K562 (cell line): Measurements from ENCODE around the gene PCNX3. TPM values are rescaled to one million over a fixed set of nuclear protein-coding genes. Genes with fewer than 3 reads are reported as not detected.
A peak's percentile ranks its signal among the peaks of the same experiment; 100 is the strongest.

Experiments used
- CGGBP1 ChIP-seq: fragments of 250-450 bp; sonication (Bioruptor Pico); IDR thresholded peaks from 2 replicates; pipeline ENCODE4 v1.9.0; 2021; ENCODE audit warnings: mild to moderate bottlenecking
- EP400 ChIP-seq: fragments of 450-650 bp; IDR thresholded peaks from 2 replicates; pipeline ENCODE4 v1.6.1; 2017; ENCODE audit warnings: antibody characterized with exemption, mild to moderate bottlenecking, moderate library complexity
- ETS1 ChIP-seq: conservative IDR thresholded peaks from 2 replicates; pipeline ENCODE4 v1.6.1; 2011; ENCODE audit warnings: low read depth, mild to moderate bottlenecking, low read length; ENCODE audit not compliant: control insufficient read depth
- ETS2 ChIP-seq: IDR thresholded peaks from 2 replicates; pipeline ENCODE4 v1.6.1; 2016; ENCODE audit warnings: borderline replicate concordance, missing genetic modification characterization, mild to moderate bottlenecking, moderate library complexity, missing compliant biosample characterization; ENCODE audit not compliant: poor library complexity, severe bottlenecking
- ETV5 ChIP-seq: sonication (generic); formaldehyde crosslinking; IDR thresholded peaks from 2 replicates; pipeline ENCODE4 v1.4.0; 2020; ENCODE audit warnings: low read depth, mild to moderate bottlenecking, missing genetic modification reagents
- FOXP1 ChIP-seq: sonication (generic); formaldehyde crosslinking; IDR thresholded peaks from 2 replicates; pipeline ENCODE4 v1.8.0; 2022; ENCODE audit warnings: mild to moderate bottlenecking, missing genetic modification reagents
- MAFF ChIP-seq: IDR thresholded peaks from 2 replicates; pipeline ENCODE4 v1.6.1; 2012; ENCODE audit warnings: low read length, improper control_type of control experiment
- MEF2A ChIP-seq: IDR thresholded peaks from 2 replicates; pipeline ENCODE4 v1.6.1; 2011; ENCODE audit warnings: low read depth, mild to moderate bottlenecking, low read length, moderate library complexity; ENCODE audit not compliant: control insufficient read depth
- MXI1 ChIP-seq: IDR thresholded peaks from 2 replicates; pipeline ENCODE4 v1.6.1; 2011; ENCODE audit warnings: low read depth, mild to moderate bottlenecking, improper control_type of control experiment, low read length
- NR3C1 ChIP-seq: sonication (generic); formaldehyde crosslinking; IDR thresholded peaks from 2 replicates; pipeline ENCODE4 v1.8.1; 2022; ENCODE audit warnings: missing genetic modification reagents
- PHF20 ChIP-seq: fragments of 450-650 bp; IDR thresholded peaks from 2 replicates; pipeline ENCODE4 v1.6.1; 2018; ENCODE audit not compliant: partially characterized antibody
- RB1 ChIP-seq: fragments of 450-650 bp; IDR thresholded peaks from 2 replicates; pipeline ENCODE4 v1.6.1; 2017; ENCODE audit warnings: low read depth, mild to moderate bottlenecking
- SNAPC5 ChIP-seq: fragments of 250-450 bp; sonication (Bioruptor Pico); IDR thresholded peaks from 2 replicates; pipeline ENCODE4 v1.8.0; 2021; ENCODE audit warnings: moderate library complexity, mild to moderate bottlenecking, inconsistent platforms
- TEAD2 ChIP-seq: fragments of 450-650 bp; IDR thresholded peaks from 2 replicates; pipeline ENCODE4 v1.6.1; 2016; ENCODE audit warnings: missing genetic modification characterization, control low read depth, missing compliant biosample characterization
- TSC22D4 ChIP-seq: fragments of 450-650 bp; IDR thresholded peaks from 2 replicates; pipeline ENCODE4 v1.6.1; 2016; ENCODE audit warnings: missing genetic modification characterization, missing biosample characterization, control low read depth
- YY1 ChIP-seq, 3 experiments: IDR thresholded peaks; 2 replicates each; pipeline ENCODE4 v1.6.1; 2011; ENCODE audit warnings: low read length in 2 of 3, mild to moderate bottlenecking in 2 of 3, moderate library complexity in 2 of 3, borderline replicate concordance in 1 of 3, control low read depth in 1 of 3, low read depth in 1 of 3; ENCODE audit not compliant: insufficient read depth in 3 of 3, insufficient replicate concordance in 2 of 3, control insufficient read depth in 1 of 3, insufficient read length in 1 of 3; ENCODE audit errors: extremely low read depth in 1 of 3
- ZBED1 ChIP-seq: IDR thresholded peaks from 2 replicates; pipeline ENCODE4 v1.6.1; 2014
- ZBTB12 ChIP-seq: fragments of 250-450 bp; sonication (Bioruptor Pico); IDR thresholded peaks from 2 replicates; pipeline ENCODE4 v1.4.0; 2020
- ZBTB7A ChIP-seq: IDR thresholded peaks from 2 replicates; pipeline ENCODE4 v1.6.1; 2011; ENCODE audit warnings: low read depth, mild to moderate bottlenecking, low read length, moderate library complexity, borderline replicate concordance; ENCODE audit not compliant: control insufficient read depth
- ZFP30 ChIP-seq: fragments of 250-450 bp; sonication (Bioruptor Pico); IDR thresholded peaks from 2 replicates; pipeline ENCODE4 v1.8.0; 2022; ENCODE audit warnings: moderate library complexity, mild to moderate bottlenecking, inconsistent platforms, borderline replicate concordance
- ZNF274 ChIP-seq: IDR thresholded peaks from 2 replicates; pipeline ENCODE4 v1.6.1; 2011; ENCODE audit warnings: low read depth, mild to moderate bottlenecking, low read length, moderate library complexity, borderline replicate concordance
- ZNF398 ChIP-seq: fragments of 250-450 bp; sonication (Bioruptor Pico); IDR thresholded peaks from 2 replicates; pipeline ENCODE4 v1.8.0; 2021; ENCODE audit warnings: moderate library complexity, mild to moderate bottlenecking, inconsistent platforms
- ZNF431 ChIP-seq: sonication (generic); formaldehyde crosslinking; IDR thresholded peaks from 2 replicates; pipeline ENCODE4 v1.8.0; 2022; ENCODE audit warnings: mild to moderate bottlenecking, missing genetic modification reagents
- ZNF75A ChIP-seq: fragments of 450-650 bp; formaldehyde crosslinking; IDR thresholded peaks from 2 replicates; pipeline ENCODE4 v1.4.0; 2020; ENCODE audit warnings: mild to moderate bottlenecking
- polyA plus RNA-seq, 8 experiments: library from polyadenylated mRNA; depleted of rRNA in 4 of 8; stranded (reverse) in 5 of 8; unstranded in 3 of 8; fragments of >200 nt; fragmentation: Nextera tagmentation in 2 of 8; fragmentation: Illumina TruSeq in 1 of 8; extraction: Ambion mirVana in 2 of 8; extraction: Trizol in 1 of 8; gene quantifications; 2 replicates each; pipeline versions ENCODE4 v1.2.1 to v1.2.3, GENCODE V29; 2011 to 2014; ENCODE audit warnings: inconsistent platforms in 1 of 8, missing spikeins in 1 of 8
- total RNA-seq, 7 experiments: library from RNA; depleted of rRNA in 6 of 7; stranded (reverse); fragments of >200 nt in 6 of 7; fragmentation: Illumina TruSeq in 2 of 7; extraction: Trizol in 2 of 7; gene quantifications; 2 replicates each; pipeline versions ENCODE4 v1.2.1 to v1.2.3, GENCODE V29; 2011 to 2021; ENCODE audit warnings: low replicate concordance in 1 of 7

The PCNX3 gene
- total and polyA plus RNA-seq, 9 of the 15 experiments (the other 6 are each of a cell fraction or from before 2014, with no cell fraction given): 0.11 to 47.8 (median 12.8) TPM

GRCh38 chr11:65615950-65616574 lies 486 bp downstream of the PCNX3 start (continued):
- TF ChIP-seq ZFP30 (CRISPR knock-in tag) (no peak), MEF2A (no peak), PHF20 (peak; percentile 29), ZBTB7A (peak; percentile 77; the same call in 1 of the 2 replicates), RB1 (0 out of 2 replicates have a peak, but pooled peaks have one; percentile 46), ZNF398 (CRISPR knock-in tag) (no peak), ETS2 (tag) (no peak), FOXP1 (CRISPR knock-in tag) (no peak), ZNF274 (no peak), YY1 (IDR thresholded peaks at IDR 0.05; ENCODE audit: borderline replicate concordance in 1 of 3, control insufficient read depth in 1 of 3, extremely low read depth in 1 of 3, insufficient read depth in 3 of 3, insufficient read length in 1 of 3, insufficient replicate concordance in 2 of 3, low read depth in 1 of 3, low read length in 2 of 3) (peak in 1 of 3 experiments; percentile 48), ETS1 (peak; percentile 78; the same call in 1 of the 2 replicates), MAFF (no peak), ZBED1 (no peak), CGGBP1 (no peak), EP400 (no peak), ZNF431 (no peak), TEAD2 (tag) (no peak), ETV5 (0 out of 2 replicates have a peak, but pooled peaks have one; percentile 12), NR3C1 (CRISPR knock-in tag) (no peak), ZNF75A (CRISPR knock-in tag) (no peak), SNAPC5 (CRISPR knock-in tag) (no peak), ZBTB12 (CRISPR knock-in tag) (no peak), MXI1 (0 out of 2 replicates have a peak, but pooled peaks have one; percentile 12), TSC22D4 (tag) (no peak)
